Fibroblast of the aortic adventitia (primary cell): ENCODE results near the gene EID2. TPM values are rescaled to one million over a fixed set of nuclear protein-coding genes. Genes with fewer than 3 reads are reported as not detected.

Source experiments
- DNase-seq: peaks from one replicate; pipeline ENCODE4 v3.0.0-alpha.2; 2010; ENCODE audit warnings: low read depth
- H3K4me3 ChIP-seq: 2 replicates; pipeline ENCODE4 v1.5.1; 2011; ENCODE audit warnings: low read depth, mild to moderate bottlenecking, control low read depth, low read length, moderate library complexity
- total RNA-seq: library from RNA; depleted of rRNA; stranded (reverse); fragments of >200 nt; gene quantifications from 2 replicates; pipeline ENCODE4 v1.2.3, GENCODE V29; 2012; ENCODE audit warnings: low replicate concordance
- TF ChIP-seq, protein P1 (sequence below): IDR thresholded peaks from 2 replicates; pipeline ENCODE4 v1.5.1; 2011; ENCODE audit warnings: mild to moderate bottlenecking, low read length, control low read depth, inconsistent platforms; ENCODE audit not compliant: insufficient read depth

The EID2 gene
- total RNA-seq, 1 donor = 5.7 TPM

DNA sequence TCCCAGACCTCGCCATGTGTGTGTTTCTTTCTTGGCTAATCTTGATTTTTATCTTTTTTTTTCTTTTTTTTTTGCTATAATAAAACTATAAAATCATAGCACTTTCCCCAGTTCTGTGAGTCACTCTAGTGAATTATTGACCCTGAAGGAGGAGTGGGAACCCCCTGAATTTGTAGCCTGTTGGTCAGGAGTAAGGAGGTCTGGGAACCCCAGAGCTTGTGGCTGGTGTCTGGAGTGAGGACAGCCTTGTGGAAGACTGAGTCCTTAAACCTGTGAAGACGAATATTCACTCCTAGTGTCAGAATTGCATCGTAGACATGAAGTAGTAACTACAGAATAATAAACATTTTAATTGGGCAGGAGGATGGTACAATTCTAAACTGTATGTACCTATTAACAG lies 14.8 kb downstream of the EID2 start:
- no peak for DNase-seq
- TF ChIP-seq, protein P1, sequence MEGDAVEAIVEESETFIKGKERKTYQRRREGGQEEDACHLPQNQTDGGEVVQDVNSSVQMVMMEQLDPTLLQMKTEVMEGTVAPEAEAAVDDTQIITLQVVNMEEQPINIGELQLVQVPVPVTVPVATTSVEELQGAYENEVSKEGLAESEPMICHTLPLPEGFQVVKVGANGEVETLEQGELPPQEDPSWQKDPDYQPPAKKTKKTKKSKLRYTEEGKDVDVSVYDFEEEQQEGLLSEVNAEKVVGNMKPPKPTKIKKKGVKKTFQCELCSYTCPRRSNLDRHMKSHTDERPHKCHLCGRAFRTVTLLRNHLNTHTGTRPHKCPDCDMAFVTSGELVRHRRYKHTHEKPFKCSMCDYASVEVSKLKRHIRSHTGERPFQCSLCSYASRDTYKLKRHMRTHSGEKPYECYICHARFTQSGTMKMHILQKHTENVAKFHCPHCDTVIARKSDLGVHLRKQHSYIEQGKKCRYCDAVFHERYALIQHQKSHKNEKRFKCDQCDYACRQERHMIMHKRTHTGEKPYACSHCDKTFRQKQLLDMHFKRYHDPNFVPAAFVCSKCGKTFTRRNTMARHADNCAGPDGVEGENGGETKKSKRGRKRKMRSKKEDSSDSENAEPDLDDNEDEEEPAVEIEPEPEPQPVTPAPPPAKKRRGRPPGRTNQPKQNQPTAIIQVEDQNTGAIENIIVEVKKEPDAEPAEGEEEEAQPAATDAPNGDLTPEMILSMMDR = no peak
- no peak overlapping the region for H3K4me3 ChIP-seq

DNA sequence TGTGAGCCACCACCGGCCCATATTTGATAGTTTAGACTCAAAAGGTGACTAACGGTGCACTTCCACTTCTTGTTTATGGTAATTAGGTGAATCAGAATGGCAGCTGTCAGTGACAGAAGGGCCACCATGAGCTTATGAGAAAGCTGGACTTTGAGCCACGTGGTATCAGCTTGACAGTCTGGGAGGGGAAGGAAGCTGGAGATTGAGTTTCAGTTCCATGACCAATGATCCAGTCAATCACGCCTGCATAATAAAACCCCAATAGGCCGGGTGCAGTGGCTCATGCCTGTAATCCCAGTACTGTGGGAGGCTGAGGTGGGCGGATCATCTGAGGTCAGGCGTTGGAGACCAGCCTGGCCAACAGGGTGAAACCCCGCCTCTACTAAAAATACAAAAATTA lies 15.5 kb downstream of the EID2 start:
- TF ChIP-seq, protein P1 = no peak
- DNase-seq = no peak
- no peak overlapping the region for H3K4me3 ChIP-seq

GRCh38 chr19:39520541-39521484 lies 19.1 kb downstream of the EID2 start:
- TF ChIP-seq, protein P1 = no peak
- no peak for DNase-seq
- H3K4me3 ChIP-seq = no peak overlapping the region

DNA sequence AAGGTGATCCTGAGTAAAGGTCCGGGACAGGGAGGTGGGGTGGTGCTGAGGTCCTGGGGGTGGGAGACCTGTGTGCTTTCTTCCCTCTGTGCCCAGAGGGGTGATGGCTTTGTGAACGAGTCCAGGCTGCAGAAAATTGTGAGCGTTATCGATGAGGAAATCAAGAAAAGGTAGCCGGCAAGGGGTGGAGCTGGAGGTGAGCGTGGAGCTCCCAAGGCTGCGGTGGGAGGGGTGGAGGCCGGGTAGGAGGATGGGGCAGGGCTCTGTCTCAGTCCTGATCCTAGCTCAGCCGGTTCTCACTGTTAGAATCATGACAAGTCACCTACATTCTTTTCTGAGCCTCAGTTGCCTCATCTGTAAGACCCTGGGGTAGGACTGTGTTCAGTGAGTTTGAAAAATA lies 21.0 kb downstream of the EID2 start:
- no peak for DNase-seq
- TF ChIP-seq, protein P1 = no peak
- H3K4me3 ChIP-seq = no peak overlapping the region

GRCh38 chr19:39518458-39518857 lies 21.5 kb downstream of the EID2 start:
- H3K4me3 ChIP-seq = no peak overlapping the region
- no peak for DNase-seq
- TF ChIP-seq, protein P1 = no peak

GRCh38 chr19:39517432-39517831 lies 22.5 kb downstream of the EID2 start:
- H3K4me3 ChIP-seq = no peak overlapping the region
- DNase-seq = no peak
- TF ChIP-seq, protein P1 = no peak

DNA sequence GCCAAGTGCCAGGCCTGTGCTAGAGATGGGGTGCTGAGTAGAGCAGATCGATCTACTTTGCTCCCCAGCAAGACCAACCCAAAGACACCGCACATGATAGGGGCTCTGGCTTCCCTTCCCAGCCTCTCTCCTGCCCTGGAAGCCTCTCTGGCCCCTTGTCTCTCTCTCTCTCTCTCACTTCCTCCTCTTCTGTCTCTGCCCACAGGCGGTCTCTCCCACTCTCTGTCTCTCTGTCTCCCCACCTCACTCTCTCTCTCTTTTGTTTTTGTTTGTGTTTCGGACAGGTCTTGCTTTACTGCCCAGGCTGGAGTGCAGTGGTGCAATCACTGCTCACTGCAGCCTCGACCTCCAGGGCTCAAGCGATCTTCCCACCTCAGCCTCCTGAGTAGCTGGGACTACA lies 23.7 kb downstream of the EID2 start:
- TF ChIP-seq, protein P1 = no peak
- DNase-seq = no peak
- no peak overlapping the region for H3K4me3 ChIP-seq
